Activated CD4-positive, alpha-beta T cell treated with anti-CD3 and anti-CD28 coated beads, Interleukin-2, amount 10 ng/mL, durations not matched to agents 7 days and 5 days (primary cell): ENCODE data around the gene NUBP1. TPM values are rescaled to one million over a fixed set of nuclear protein-coding genes. Genes with fewer than 3 reads are reported as not detected.
"Not testable (repeated sequence)": the region's sequence is repeated elsewhere in the genome, so short reads cannot be mapped to it uniquely, and the experiment has no call there.

Experiments used
- CTCF ChIA-PET: fragments of 350-600 bp; sonication (Branson Sonifier 250); formaldehyde crosslinking; loops from one replicate; lab custom pipeline; 2021; ENCODE audit warnings: antibody characterized with exemption; lab: Charles Lee
- POLR2A ChIA-PET: fragments of 350-600 bp; sonication (Branson Sonifier 250); formaldehyde crosslinking; loops from one replicate; lab custom pipeline; 2021; ENCODE audit warnings: antibody characterized with exemption; lab: Charles Lee
- DNase-seq: peaks from one replicate; pipeline ENCODE4 v3.0.0-alpha.2; 2020
- H3K27ac Mint-ChIP-seq: one replicate; pipeline ENCODE4 v1.8.0; 2021; ENCODE audit warnings: mild to moderate bottlenecking, moderate library complexity, mixed read lengths
- H3K27me3 Mint-ChIP-seq: one replicate; pipeline ENCODE4 v1.8.0; 2021; ENCODE audit warnings: mixed read lengths
- H3K36me3 Mint-ChIP-seq: one replicate; pipeline ENCODE4 v1.8.0; 2021; ENCODE audit warnings: low read depth, mixed read lengths
- H3K4me1 Mint-ChIP-seq: one replicate; pipeline ENCODE4 v1.8.0; 2021; ENCODE audit warnings: mixed read lengths
- H3K4me3 Mint-ChIP-seq: one replicate; pipeline ENCODE4 v1.8.0; 2021; ENCODE audit warnings: mild to moderate bottlenecking, moderate library complexity, mixed read lengths
- H3K9me3 Mint-ChIP-seq: one replicate; pipeline ENCODE4 v1.8.0; 2021; ENCODE audit warnings: mixed read lengths
- total RNA-seq, 2 experiments: library from RNA; stranded (reverse); gene quantifications; one replicate each; pipeline ENCODE4 v1.2.3, GENCODE V29; 2021

Gene NUBP1
- total RNA-seq, 2 experiments from 2014 or later = 26.3 to 28.7 TPM

DNA sequence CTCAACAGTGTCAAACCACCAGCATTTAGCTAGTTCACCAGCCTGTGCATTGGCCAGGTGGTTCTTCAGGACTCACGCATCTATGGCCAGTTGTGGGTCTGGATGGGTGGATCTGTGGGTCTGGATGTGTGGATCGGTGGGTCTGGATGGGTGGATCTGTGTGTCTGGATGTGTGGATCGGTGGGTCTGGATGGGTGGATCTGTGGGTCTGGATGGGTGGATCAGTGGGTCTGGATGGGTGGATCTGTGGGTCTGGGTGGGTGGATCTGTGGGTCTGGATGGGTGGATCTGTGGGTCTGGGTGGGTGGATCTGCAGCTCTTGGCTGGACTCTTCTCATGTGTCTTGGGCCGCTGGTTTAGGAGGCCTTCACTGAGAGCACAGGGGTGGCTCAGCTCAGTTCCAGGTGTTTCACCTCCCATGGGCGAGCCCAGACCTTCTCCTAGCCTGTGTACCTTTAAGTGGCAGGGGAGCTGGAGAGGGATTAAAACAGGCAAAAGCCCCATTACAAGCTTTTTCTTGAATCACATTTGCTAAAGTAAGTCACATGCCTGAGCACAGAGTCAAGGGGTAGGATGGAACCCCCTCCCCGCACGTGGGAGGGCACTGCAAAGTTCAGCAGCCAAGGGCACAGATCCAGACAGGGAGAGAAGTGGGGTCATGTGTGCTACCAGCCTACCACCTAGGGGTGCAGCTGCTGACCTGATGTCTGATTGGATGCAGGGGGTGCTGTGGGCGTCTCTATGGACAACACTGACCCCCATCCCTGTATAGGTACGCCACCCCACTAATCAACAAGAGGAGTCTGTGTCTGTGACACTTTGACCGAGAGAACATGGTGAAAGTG lies 3.4 kb upstream of the NUBP1 start:
- CTCF ChIA-PET = interaction anchor here (0.9 to 1.3 kb wide), 3 partner anchors 139 to 225 kb away, joined by 3 to 4 read pairs (median 3); no protein-coding TSS in a partner anchor
- POLR2A ChIA-PET = no interaction called here
- H3K4me1 Mint-ChIP-seq = peaks cover 56% of the 10 kb centered on the region
- H3K4me3 Mint-ChIP-seq = no peak overlapping the region
- H3K36me3 Mint-ChIP-seq = peaks cover 2% of the 10 kb centered on the region
- H3K27me3 Mint-ChIP-seq = no peaks in the 10 kb centered on the region
- no peaks in the 10 kb centered on the region for H3K9me3 Mint-ChIP-seq
- no peak for DNase-seq
- no peak overlapping the region for H3K27ac Mint-ChIP-seq

DNA sequence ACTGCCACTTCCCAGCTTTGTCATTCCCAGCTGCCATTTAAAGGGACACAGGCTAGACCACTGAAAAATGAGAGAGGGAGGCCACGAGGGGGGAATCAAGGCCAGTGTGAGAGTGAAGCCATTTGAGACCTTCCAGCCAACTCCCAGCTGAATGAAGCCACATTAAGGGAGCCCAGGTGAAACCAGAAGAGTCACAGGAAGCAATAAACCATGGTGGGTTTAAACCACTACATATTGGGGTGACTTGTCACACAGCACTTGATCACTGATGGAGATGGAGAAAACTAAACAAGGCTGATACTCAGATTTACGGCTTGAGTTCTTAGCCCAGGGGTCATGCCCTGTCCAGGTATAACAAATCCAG lies 2.8 kb upstream of the NUBP1 start:
- H3K27ac Mint-ChIP-seq = peak overlapping the region; percentile 47
- ChIA-PET POLR2A (no interaction called here), CTCF (interaction anchor here (0.9 to 1.3 kb wide), 3 partner anchors 138 to 226 kb away, joined by 3 to 4 read pairs (median 3); no protein-coding TSS in a partner anchor)
- peaks cover 61% of the 10 kb centered on the region for H3K4me1 Mint-ChIP-seq
- DNase-seq = no peak
- peaks cover 6% of the 10 kb centered on the region for H3K36me3 Mint-ChIP-seq
- no peaks in the 10 kb centered on the region for H3K27me3 Mint-ChIP-seq
- no peaks in the 10 kb centered on the region for H3K9me3 Mint-ChIP-seq
- H3K4me3 Mint-ChIP-seq = no peak overlapping the region

DNA sequence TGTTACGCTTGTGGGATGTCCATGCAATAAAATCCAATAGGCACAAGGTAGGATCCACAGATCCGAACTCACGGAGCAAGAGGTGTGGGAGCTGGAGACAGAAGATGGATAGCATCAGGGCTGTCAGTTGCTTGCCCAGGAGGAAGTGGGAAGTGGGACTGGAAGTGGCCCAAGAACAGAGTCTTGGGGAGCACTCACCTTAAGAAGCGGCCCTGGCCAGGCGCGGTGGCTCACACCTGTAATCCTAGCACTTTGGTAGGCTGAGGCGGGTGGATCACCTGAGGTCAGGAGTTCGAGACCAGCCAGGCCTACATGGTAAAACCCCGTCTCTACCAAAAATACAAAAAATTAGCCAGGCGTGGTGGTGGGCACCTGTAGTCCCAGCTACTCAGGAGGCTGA lies 2.4 kb upstream of the NUBP1 start:
- H3K4me3 Mint-ChIP-seq, H3K9me3 Mint-ChIP-seq, POLR2A ChIA-PET, H3K36me3 Mint-ChIP-seq, DNase-seq, H3K27me3 Mint-ChIP-seq: not testable (repeated sequence)
- Mint-ChIP-seq H3K4me1 (peaks cover 61% of the 10 kb centered on the region), H3K27ac (peak overlapping the region; percentile 47)
- CTCF ChIA-PET = interaction anchor here (0.9 to 1.3 kb wide), 2 partner anchors 138 to 177 kb away, joined by 3 read pairs; no protein-coding TSS in a partner anchor

DNA sequence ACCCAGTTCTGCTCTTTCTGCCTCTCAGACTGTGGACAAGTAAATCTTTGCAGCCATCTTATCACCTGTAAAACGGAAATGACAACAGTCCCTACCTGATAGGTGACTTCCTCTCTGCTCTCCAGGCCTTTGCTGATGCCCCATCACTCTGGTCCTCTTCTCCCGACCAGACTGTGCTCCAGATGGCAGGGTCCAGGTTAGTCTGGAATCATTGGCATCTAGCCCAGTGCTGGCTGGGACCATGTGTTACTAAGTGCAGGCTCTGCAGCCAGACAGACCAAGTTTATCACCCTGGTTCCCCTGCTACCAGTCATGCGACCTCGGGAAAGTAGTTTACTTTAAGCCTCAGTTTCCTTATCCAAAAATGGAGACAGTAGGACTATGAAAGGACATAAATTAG lies 1.8 kb upstream of the NUBP1 start:
- H3K4me3 Mint-ChIP-seq = no peak overlapping the region
- H3K4me1 Mint-ChIP-seq = peaks cover 61% of the 10 kb centered on the region
- H3K27ac Mint-ChIP-seq = no peak overlapping the region
- no peaks in the 10 kb centered on the region for H3K9me3 Mint-ChIP-seq
- CTCF ChIA-PET = no interaction called here
- no peaks in the 10 kb centered on the region for H3K27me3 Mint-ChIP-seq
- POLR2A ChIA-PET = no interaction called here
- DNase-seq = no peak
- peaks cover 10% of the 10 kb centered on the region for H3K36me3 Mint-ChIP-seq

DNA sequence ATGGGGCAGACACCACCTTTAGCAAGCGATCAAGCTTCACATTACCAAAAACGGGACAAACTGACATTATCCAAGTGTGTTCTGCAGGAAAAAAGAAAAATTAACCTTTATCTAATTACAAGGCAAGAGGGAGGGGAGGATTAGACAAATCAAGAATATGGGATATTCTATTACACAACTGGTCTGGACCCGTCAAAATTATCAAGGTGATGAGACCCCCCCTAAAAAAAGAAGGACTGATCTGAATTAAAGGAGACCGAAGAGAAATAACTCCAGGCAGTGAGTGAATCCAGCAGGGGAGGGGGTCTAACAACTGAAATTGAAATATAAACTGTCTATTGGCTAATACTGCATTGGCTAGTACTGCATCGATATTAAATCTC lies 424 bp upstream of the NUBP1 start:
- CTCF ChIA-PET = interaction anchor here (1.4 to 1.7 kb wide), 3 partner anchors 9 to 232 kb away, joined by 3 to 7 read pairs (median 5); no protein-coding TSS in a partner anchor
- H3K4me3 Mint-ChIP-seq = peak overlapping the region; percentile 81
- POLR2A ChIA-PET = no interaction called here
- DNase-seq = no peak
- H3K4me1 Mint-ChIP-seq = peaks cover 54% of the 10 kb centered on the region
- H3K9me3 Mint-ChIP-seq = no peaks in the 10 kb centered on the region
- peaks cover 22% of the 10 kb centered on the region for H3K36me3 Mint-ChIP-seq
- H3K27me3 Mint-ChIP-seq = no peaks in the 10 kb centered on the region
- peak overlapping the region; percentile 98 for H3K27ac Mint-ChIP-seq

DNA sequence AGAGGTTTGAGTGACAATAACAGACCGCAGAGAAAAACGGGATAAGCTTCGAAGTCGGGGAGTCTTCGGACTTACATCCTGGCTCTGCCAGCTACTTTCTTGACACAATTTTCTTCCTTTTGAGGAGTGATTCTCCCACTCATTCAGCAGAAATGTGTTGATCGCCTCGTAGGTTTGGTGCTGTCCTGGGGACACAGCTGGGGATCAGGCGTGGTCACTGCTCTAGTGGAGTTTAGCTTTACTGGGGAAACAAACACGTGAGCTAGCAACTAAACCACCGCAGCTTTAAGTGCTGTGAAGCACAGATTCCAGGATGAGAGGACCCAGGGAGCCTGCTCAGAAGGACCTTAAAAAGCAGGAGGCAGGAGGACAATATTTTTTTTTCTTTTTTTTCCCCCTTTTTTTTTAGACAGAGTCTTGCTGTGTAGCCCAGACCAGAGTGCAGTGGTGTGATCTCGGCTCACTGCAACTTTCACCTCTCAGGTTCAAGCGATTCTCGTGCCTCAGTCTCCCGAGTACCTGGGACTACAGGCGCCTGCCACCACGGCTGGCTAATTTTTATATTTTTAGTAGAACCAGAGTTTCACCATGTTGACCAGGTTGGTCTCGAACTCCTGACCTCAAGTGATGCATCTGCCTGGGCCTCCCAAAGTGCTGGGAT lies 858 bp downstream of the NUBP1 start:
- no peaks in the 10 kb centered on the region for H3K9me3 Mint-ChIP-seq
- peaks cover 31% of the 10 kb centered on the region for H3K36me3 Mint-ChIP-seq
- H3K4me3 Mint-ChIP-seq = peak overlapping the region; percentile 81
- peaks cover 55% of the 10 kb centered on the region for H3K4me1 Mint-ChIP-seq
- ChIA-PET CTCF (interaction anchor here (1.2 to 1.7 kb wide), 4 partner anchors 132 to 233 kb away, joined by 3 to 5 read pairs (median 4); partner anchors contain the start of gene CIITA), POLR2A (interaction anchor here (0.7 to 1.1 kb wide), 2 partner anchors 196 to 198 kb away, joined by 3 to 5 read pairs; partner anchors contain the start of gene DEXI)
- H3K27me3 Mint-ChIP-seq = no peaks in the 10 kb centered on the region
- H3K27ac Mint-ChIP-seq = peak overlapping the region; percentile 98
- no peak for DNase-seq

DNA sequence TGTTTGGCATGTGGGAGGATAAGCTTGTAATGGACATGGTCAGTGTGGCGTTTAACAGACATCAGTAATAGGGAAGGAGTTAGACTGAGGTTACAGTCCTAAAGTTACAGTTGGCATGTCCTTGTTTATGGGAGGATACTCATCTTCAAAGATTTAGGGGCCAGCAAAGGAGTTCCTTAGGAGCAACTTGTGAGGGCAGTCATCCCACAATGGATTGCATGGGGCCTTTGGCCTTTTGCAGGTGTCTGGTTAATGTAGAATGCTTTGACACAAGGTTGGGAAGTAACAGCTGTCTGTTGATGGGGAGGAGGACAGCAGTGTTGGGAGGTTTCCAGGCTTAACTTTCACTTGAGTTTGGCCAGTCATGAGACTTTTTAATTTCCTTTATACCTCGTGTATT lies 2.2 kb downstream of the NUBP1 start:
- H3K36me3 Mint-ChIP-seq = peaks cover 36% of the 10 kb centered on the region
- no peak overlapping the region for H3K27ac Mint-ChIP-seq
- POLR2A ChIA-PET = no interaction called here
- DNase-seq = no peak
- peaks cover 46% of the 10 kb centered on the region for H3K4me1 Mint-ChIP-seq
- no peaks in the 10 kb centered on the region for H3K9me3 Mint-ChIP-seq
- H3K27me3 Mint-ChIP-seq = no peaks in the 10 kb centered on the region
- peak overlapping the region; percentile 45 for H3K4me3 Mint-ChIP-seq
- CTCF ChIA-PET = interaction anchor here (0.5 kb wide), 1 partner anchor 57 kb away, joined by 4 read pairs; no protein-coding TSS in a partner anchor

DNA sequence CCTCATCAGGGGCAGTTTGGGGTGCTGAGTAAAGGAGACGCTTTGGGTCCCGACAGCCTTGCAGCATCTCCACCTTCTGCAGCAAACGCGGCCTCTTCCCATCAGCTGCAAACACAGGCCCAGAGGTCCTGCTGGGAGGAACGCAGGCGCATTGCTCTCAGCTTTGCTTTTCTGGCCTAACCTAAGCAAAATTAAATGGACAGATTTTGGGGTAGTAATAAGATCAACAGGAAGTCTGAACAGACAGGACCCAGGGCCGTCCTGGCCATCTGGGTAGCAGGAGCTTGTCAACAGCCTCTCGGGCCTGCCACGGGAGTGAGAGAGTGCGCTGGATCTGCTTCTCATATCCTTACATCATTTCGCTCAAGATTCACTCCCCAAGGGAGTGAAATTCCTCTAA lies 7.2 kb downstream of the NUBP1 start:
- Mint-ChIP-seq H3K27ac (no peak overlapping the region), H3K36me3 (peaks cover 45% of the 10 kb centered on the region), H3K9me3 (no peaks in the 10 kb centered on the region), H3K4me1 (peaks cover 24% of the 10 kb centered on the region), H3K27me3 (no peaks in the 10 kb centered on the region), H3K4me3 (no peak overlapping the region)
- CTCF ChIA-PET = interaction anchor here (1.2 kb wide), 1 partner anchor 86 kb away, joined by 3 read pairs; no protein-coding TSS in a partner anchor
- no peak for DNase-seq
- POLR2A ChIA-PET = no interaction called here

DNA sequence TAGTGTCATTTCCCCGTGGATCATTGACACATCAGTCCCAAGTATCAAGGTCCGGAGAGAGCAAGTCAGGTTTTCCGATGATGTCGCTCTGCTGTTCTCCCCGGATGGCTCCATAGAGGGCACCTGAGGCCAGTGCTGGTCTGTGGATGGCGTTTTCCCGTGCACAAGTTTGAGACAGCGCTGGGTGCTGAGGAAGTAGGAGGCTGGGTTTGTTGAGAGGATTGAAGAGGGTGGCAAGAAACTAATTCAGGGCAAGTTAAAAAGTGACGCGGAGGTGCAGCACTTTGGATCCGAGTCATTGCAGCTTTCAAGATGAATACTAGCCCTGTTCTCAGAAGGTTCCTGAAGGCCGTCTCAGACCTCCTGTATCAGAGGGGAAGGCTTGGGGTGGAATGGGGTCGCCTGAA lies 7.7 kb downstream of the NUBP1 start:
- CTCF ChIA-PET = interaction anchor here (0.9 to 1.7 kb wide), 3 partner anchors 8 to 165 kb away, joined by 3 to 7 read pairs (median 3); partner anchors contain the start of gene NUBP1
- Mint-ChIP-seq H3K9me3 (no peaks in the 10 kb centered on the region), H3K27me3 (no peaks in the 10 kb centered on the region), H3K4me1 (peaks cover 25% of the 10 kb centered on the region), H3K36me3 (peaks cover 45% of the 10 kb centered on the region), H3K27ac (no peak overlapping the region), H3K4me3 (no peak overlapping the region)
- POLR2A ChIA-PET = no interaction called here
- no peak for DNase-seq

DNA sequence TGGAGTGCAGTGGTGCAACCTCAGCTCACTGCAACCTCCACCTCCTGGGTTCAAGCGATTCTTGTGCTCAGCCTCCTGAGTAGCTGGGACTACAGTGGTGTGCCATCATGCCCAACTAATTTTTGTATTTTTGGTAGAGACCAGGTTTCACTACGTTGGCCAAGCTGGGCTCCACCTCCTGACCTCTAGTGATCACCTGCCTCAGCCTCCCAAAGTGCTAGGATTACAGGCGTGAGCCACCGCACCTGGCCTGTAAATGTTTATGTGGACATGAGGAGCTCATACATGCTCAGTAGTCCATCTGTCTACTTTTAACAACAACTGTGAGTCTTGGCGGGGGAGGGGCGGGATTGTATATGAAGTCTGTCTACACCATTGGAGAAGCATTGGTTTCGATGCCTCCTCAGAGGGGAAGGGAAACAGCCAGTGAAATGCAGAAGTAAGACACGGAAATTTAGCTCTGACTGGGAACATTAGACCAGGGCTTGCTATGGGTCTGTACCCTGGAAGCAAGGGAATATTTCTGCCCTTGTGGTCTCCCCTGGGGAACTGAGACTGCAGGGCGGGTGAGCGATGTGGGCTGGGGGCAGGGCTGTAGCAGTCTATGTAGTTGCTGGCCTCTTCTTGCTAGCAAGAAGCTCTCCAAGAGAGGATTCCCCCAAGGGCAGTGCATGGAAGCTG lies 9.3 kb downstream of the NUBP1 start:
- no peaks in the 10 kb centered on the region for H3K27me3 Mint-ChIP-seq
- no peaks in the 10 kb centered on the region for H3K9me3 Mint-ChIP-seq
- H3K27ac Mint-ChIP-seq = no peak overlapping the region
- POLR2A ChIA-PET = no interaction called here
- peaks cover 25% of the 10 kb centered on the region for H3K4me1 Mint-ChIP-seq
- peaks cover 47% of the 10 kb centered on the region for H3K36me3 Mint-ChIP-seq
- CTCF ChIA-PET = interaction anchor here (1.7 kb wide), 1 partner anchor 10 kb away, joined by 7 read pairs; the partner anchor contains the start of gene NUBP1
- no peak overlapping the region for H3K4me3 Mint-ChIP-seq
- no peak for DNase-seq

DNA sequence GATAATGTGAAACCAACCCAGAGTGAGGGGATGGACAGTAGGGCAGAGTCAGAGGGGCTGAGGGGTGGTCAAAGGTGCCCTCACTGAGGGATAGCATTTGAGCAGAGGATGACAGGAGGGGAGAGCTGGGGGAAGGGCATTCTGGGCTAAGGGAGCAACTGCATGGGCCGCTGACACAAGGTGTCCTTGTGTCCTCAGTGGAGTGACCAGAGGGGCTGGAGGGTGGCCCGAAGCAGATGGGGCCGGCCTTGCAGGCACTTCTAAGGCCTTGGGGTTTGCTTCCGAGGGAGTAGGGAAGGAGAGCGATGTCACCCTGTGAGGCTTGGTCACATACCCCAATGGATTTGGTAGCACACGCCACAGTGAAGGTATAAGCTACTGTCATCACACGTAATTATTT lies 10.0 kb downstream of the NUBP1 start:
- H3K36me3 Mint-ChIP-seq = peaks cover 44% of the 10 kb centered on the region
- DNase-seq = no peak
- ChIA-PET POLR2A (no interaction called here), CTCF (no interaction called here)
- no peak overlapping the region for H3K27ac Mint-ChIP-seq
- H3K9me3 Mint-ChIP-seq = no peaks in the 10 kb centered on the region
- H3K4me1 Mint-ChIP-seq = peaks cover 22% of the 10 kb centered on the region
- H3K27me3 Mint-ChIP-seq = no peaks in the 10 kb centered on the region
- no peak overlapping the region for H3K4me3 Mint-ChIP-seq

DNA sequence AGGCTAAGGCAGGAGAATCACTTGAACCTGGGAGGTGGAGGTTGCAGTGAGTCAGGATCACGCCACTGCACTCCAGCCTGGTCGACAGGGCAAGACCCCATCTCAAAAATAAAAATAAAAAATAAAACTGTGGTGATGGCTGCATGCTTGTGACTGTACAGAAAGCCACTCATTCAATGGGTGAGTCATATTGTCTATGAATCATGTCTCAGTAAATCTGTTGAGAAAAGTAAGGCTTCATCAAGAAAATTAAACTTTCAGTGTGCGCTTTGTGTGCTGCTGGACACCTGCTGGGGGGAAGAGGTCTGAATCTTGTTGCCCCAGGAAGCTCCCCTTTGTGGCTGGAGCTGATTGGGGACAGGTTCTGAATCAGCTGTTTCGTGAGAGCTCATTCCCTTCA lies 11.3 kb downstream of the NUBP1 start:
- ChIA-PET POLR2A (no interaction called here), CTCF (interaction anchor here (0.6 kb wide), 2 partner anchors 56 to 295 kb away, joined by 3 read pairs; no protein-coding TSS in a partner anchor)
- no peaks in the 10 kb centered on the region for H3K27me3 Mint-ChIP-seq
- H3K9me3 Mint-ChIP-seq = no peaks in the 10 kb centered on the region
- no peak for DNase-seq
- H3K4me3 Mint-ChIP-seq = no peak overlapping the region
- peak overlapping the region; percentile 66 for H3K27ac Mint-ChIP-seq
- H3K4me1 Mint-ChIP-seq = peaks cover 14% of the 10 kb centered on the region
- H3K36me3 Mint-ChIP-seq = peaks cover 44% of the 10 kb centered on the region
